Right ventricle myocardium inferior (tissue), 1 donor: ENCODE data around the gene TBC1D9. TPM values are rescaled to one million over a fixed set of nuclear protein-coding genes. Genes with fewer than 3 reads are reported as not detected.
"Not testable (repeated sequence)": the region's sequence is repeated elsewhere in the genome, so short reads cannot be mapped to it uniquely, and the experiment has no call there.

Experiments used
- ATAC-seq: fragments of 200-7000 bp; cut with Tn5 transposase; one replicate; pipeline ENCODE4 v1.9.1; 2020; ENCODE audit warnings: mild to moderate bottlenecking, moderate library complexity
- DNase-seq: peaks from one replicate; pipeline ENCODE4 v3.0.0; 2021; ENCODE audit errors: missing footprints
- intact Hi-C: fragments of 100-400 bp; cut with DNase I; formaldehyde crosslinking; loops from one replicate; pipeline ENCODE4 v1.11.0; 2022
- total RNA-seq: library from RNA; stranded (reverse); fragmentation: NEBNext Ultra II Directional; extraction: Animal tissue kit (Norgen Biotek cat#: 25700); gene quantifications from one replicate; pipeline ENCODE4 v1.2.1, GENCODE V29; 2021
- donor health status: DM: no; HTN: yes; CAD: no; lungs with severe emphysema.

Gene TBC1D9
- total RNA-seq, 1 donor from 2014 or later, result 11.1 TPM

DNA sequence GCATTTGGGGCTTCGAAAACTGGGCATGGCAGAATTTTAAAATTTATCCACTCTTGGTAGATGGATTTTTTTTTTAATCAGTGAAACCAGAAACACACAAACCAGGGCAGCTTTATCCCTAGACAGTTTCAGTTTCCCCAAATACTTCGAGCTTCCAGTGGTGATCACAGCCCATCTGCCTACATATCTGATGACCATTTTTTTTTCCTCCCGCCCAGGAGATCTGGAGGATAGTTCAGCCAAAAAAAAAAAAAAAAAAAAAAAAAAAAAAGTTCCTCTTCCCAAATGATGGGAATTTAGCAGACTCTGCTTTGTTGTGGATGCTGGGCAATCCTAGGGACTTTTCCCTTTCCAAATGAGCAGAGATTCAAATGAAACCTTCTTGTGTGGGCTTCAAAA lies 1.0 kb upstream of the TBC1D9 start:
- ATAC-seq, result peak; percentile 26
- intact Hi-C loops, result loop anchor here (1.0 to 5.0 kb wide), 3 partner anchors 66 to 120 kb away; no protein-coding TSS in a partner anchor

DNA sequence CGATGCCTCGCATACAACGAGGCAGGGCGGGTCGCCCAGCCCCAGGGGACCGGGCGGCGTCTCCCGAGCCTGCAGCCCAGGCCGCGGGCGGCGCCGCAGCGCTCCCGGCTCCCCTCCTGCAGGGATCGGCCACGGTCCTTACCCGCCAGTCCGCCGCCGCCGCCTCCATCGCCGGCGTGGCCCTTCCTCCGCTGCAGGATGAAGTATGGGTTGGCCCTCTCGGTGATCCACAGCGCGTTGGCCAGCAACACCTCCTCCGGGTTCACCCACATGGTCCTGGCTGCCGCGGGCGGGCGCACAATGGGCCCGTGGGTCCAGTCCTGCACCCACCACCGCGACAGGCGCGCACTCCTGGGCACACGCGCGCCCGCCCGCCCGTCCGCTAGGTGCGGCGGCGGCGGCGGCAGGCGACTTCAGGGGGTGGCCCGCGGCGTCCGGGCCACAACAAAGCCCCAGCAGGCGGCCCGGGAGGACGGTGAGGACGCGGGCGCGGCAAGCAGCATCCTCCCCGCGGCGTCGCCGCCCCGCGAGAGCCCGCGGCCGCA lies 339 bp downstream of the TBC1D9 start:
- intact Hi-C loops, result loop anchor here (5.0 kb wide), 2 partner anchors 96 to 119 kb away; no protein-coding TSS in a partner anchor
- DNase-seq, result peak; percentile 78
- peak; percentile 55 for ATAC-seq

More for the DNA sequence above, 1.0 kb upstream of the TBC1D9 start:
- DNase-seq, result no peak

DNA sequence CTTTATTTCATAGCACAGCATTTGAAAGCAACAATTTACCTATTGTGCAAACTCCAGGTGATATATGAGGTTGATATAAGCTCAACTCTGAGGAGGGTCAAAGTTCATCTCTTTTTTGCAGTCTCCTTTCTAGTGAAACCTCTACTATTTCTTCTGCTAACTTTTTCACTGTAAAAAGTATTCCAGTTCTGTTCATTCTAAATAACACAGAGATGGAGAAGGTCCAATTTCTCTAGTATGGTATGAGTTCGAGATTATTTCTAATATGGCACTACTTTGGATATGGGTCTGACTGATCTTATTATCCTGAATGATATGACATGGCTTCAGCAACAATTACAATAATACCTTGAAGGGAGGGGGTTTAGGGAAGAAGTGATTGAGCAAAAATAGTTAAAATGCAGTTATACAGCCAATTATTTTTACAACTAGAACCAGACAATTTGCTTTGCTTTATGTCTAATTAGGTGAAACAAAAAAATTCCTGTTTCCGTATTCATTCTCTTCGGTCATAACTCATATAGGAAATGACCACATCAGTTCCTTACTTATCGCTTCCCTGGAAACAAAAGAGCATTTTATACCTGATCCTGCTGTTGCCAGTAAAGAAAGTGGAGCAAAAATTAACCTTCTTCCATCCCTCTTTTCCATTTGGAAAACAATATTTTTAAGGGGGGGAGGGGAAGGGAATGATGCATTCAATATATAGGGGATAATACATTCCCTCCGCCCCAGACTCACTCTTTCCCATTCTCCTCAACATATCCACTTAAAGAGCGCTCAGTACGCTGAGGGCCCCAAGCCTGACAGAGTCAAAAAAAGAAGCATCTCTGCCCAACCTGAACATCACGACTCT lies 1.0 kb downstream of the TBC1D9 start:
- no peak for DNase-seq
- intact Hi-C loops, result loop anchor here (5.0 kb wide), 2 partner anchors 97 to 118 kb away; no protein-coding TSS in a partner anchor
- ATAC-seq, result no peak

DNA sequence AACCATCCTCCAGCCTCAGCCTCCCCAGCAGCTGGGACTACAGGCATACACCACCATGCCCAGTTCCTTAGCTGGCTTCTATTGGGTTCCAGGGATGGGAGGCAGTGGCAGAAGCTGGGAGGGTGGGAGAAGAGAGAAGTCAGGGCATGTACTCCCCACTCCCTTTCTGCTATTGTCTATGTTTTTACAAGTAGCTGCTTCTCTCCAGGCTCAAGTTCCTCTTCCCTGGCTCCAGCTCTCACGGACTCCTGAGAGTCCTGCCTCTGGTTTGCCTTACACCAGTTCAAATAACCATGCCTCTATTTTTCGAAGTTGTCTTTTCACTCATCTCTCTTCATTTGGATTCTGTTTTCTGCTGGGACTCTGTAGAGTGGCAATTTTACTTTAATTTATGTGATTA lies 2.9 kb downstream of the TBC1D9 start:
- DNase-seq (no peak), ATAC-seq (no peak)
- intact Hi-C loops, result no loop called here

DNA sequence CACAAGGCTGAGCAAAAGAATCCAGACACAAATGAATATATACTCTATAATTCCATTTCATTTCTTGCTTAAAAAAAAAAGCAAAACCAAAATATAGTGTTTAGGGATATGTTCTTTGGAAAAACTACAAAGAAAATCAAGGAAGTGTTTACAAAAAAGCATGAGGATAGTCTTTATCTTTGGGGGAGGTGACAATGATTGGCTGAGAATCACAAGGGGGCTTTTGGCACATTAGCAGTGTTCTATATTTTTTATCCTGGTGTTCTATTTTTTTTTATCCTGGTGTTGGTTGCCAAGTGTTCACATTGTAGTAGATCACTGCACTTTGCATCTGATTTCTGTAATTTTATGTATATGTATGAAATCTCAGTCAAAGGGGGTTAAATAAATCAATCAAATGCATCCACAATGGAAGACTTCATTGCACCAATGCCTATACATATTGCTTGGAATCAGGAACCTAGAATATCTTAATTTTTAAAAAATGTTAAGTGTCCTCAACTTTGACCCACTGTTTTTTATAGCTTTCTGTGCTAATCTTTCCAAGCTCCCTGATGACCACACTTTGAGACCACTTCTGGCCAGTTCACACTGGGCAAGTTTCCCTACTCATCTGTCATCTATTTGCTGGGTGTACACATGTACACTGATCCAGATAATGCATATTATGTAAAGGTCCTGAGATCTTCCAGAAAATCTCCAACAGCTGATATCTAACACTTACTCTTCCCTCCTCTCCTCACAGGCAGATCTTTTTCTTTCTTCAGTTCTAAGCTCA lies 3.7 kb downstream of the TBC1D9 start:
- intact Hi-C loops, result no loop called here
- DNase-seq, result no peak
- no peak for ATAC-seq

DNA sequence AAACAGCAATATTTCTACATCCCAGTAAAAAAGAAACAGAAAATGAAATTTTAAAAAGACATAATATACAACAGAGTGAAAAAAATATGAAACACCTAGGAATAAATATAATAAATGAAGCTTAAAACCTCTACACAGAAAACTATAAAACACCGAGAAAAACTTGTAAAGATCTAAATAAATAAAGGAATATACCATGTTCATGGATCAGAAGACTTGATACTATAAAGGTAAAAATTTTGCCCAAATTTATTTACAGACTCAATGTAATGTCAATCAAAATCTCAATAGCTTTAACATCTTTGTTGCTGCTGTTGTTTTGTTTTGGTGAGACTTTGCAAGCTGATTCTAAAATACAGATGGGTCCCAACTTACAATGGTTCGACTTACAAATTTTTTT lies 5.7 kb downstream of the TBC1D9 start:
- DNase-seq (no peak), ATAC-seq (no peak)
- intact Hi-C loops, result no loop called here

DNA sequence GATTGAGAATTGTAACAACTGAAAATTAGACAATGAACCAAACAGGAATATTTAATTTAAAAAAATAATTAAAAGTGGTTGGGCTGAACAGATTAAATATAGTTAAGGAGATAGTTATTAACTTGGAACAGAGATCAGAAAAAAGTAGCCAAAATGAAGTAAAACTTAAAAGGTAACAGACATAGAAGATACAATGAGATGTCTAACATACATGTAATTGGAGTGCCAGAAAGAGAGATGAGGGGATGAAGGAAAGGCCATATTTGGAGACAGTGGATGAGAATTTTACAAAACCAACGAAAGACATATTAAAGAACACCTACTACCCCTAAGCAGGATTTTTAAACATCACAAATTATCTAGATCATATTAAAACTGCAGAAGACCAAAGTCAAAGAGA lies 8.0 kb downstream of the TBC1D9 start:
- ATAC-seq (no peak), DNase-seq (no peak)
- intact Hi-C loops, result no loop called here

DNA sequence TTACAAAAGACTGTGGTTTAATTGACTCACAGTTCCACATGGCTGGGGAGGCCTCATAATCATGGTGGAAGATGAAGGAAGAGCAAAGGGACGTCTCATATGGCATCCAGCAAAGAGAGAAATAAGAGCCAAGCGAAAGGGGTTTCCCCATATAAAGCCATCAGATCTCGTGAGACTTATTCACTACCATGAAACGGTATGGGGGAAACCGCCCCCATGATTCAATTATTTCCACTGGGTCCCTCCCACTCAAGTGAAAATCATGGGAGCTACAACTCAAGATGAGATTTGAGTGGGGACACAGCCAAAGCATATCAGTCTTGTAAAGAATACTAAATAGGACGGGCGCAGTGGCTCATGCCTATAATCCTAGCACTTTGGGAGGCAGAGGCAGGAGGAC lies 9.6 kb downstream of the TBC1D9 start:
- intact Hi-C loops, ATAC-seq, DNase-seq: not testable (repeated sequence)

DNA sequence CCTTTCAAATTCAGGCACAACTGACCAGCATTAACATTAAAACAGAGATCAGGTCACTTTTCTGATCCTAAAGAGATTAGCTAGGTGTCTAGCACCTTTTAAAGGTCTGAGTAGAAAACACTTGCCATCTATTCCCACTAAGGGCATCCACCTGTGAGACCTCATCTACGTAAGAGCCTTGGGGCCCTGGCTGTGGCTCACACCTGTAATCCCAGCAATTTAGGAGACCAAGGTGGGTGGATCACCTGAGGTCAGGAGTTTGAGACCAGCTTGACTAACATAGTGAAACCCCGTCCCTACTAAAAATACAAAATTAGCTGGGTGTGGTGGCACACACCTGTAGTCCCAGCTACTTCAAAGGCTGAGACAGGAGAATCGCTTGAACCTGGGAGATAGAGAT lies 11.8 kb downstream of the TBC1D9 start:
- DNase-seq (no peak), ATAC-seq (no peak)
- intact Hi-C loops, result no loop called here

DNA sequence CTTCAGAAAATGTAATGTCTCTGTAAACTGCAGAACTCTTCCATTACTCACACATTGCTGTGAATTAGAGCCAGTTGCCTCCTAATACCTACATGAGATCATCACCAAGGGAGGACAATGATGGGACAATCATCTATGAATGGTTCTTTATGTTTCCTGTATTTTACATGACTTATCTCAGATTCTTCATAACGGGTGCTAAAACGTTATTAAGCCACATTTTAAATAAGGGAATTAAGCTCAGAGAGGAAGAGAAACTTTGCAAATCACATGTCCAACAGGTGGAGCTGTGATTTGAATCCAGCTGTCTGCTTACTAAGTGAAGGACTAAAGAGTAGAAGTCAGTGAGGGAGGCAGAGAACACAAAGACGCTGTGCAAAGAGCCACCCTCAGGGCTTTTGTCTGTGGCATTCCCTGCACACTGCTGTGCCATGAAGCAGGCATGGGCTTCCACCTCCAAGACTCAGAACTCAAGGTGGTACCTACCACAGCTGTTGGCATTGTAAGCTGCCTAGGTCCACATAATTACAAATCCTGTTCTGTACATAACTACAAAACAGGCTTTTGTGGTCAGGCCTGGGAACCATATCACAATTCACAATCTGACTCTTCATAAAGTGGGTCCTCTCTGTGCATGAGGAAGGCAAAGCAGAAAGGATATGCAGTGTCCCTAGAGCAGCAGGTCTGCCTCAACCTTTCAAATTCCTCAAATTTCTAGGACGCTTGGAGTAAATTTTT lies 12.8 kb downstream of the TBC1D9 start:
- intact Hi-C loops, result no loop called here
- no peak for ATAC-seq
- no peak for DNase-seq

DNA sequence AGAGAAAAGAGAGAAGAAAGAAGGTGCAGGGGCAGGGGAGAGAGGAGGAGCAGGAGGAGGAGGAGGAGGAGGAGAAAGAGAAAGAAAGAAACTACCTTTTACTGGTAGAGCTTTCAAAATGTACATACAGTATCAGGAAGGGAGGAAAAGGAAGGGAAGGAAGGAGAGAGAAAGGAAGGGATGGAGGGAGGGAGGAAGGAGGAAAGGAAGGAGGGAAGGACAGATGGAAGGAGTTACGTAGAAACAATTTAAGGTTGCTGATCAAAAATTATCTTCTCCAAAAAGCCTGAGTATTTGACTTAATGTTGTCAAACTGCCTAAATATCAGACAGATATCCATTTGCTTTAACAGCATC lies 13.4 kb downstream of the TBC1D9 start:
- ATAC-seq (no peak), DNase-seq (no peak)
- intact Hi-C loops, result no loop called here

DNA sequence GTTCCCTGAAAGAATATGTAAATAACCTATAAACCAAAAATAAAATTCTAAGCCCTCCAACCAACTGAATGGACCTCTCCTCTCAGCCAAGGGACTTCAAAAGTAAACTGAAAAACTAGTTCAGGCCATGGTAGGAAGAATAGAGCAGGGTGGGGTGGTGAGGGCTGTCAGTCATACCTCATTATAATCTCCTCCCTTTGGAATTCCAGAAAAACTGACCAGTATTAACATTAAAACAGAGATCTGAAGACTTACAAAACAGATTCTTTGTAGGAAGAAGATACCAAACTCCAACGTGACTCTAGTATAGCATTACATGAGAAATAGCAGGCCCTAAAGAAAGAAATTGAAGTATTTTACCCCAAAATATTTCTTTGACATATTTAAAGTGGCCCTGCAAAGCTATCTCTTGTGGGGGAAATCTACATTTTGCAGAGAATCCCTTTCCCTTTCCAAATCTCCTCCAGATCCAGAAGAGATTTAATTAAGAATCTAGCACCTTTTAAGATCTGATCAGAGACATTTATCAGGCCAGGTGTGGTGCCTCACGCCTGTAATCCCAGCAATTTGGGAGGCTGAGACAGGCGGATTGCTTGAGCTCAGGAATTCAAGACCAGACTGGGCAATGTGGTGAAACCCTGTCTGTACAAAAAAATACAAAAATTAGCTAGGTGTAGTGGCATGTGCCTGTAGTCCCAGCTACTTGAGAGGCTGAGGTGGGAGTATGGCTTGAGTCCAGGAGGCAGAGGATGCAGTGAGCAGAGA lies 15.1 kb downstream of the TBC1D9 start:
- ATAC-seq (no peak), DNase-seq (no peak)
- intact Hi-C loops, result no loop called here

DNA sequence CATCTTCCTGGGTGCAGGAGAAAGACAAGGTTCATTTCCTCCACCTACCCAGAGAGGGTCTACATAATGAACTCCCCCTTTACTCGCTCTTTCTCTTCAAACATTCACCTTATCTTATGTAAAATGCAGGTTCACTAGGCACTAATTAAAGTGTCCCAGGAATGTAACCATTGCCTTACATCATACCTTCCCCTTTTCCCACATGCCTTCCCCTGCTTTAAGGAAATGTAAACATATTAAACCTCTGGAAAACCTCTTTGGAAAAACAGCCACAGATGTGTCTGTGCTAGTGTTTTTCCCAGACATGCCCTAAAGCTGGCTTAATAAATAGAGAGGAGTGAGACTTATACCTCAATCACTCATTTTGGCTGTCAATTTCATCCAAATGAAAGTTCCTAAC lies 15.8 kb downstream of the TBC1D9 start:
- intact Hi-C loops, result no loop called here

DNA sequence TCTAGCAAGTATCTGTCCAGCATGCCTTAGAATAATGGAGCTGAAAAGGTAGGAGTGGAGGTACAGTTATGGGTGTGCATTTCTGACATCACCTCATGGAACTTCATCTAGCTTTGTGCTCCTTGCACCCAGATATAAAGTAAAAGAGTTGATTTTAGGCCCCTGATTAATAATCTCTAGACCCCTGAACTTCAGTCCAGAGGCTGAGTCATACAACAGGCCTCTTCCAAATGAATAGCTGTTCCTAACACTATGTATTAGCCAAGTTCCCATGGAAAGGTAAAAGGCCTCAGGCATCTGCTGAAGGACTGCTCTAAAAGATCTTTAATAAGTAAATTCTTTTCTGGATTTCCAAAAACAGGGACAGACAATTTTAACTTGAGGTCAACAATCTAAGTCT lies 16.2 kb downstream of the TBC1D9 start:
- intact Hi-C loops, result no loop called here
- DNase-seq (no peak), ATAC-seq (no peak)

More for the DNA sequence above, 15.8 kb downstream of the TBC1D9 start:
- no peak for ATAC-seq
- no peak for DNase-seq

DNA sequence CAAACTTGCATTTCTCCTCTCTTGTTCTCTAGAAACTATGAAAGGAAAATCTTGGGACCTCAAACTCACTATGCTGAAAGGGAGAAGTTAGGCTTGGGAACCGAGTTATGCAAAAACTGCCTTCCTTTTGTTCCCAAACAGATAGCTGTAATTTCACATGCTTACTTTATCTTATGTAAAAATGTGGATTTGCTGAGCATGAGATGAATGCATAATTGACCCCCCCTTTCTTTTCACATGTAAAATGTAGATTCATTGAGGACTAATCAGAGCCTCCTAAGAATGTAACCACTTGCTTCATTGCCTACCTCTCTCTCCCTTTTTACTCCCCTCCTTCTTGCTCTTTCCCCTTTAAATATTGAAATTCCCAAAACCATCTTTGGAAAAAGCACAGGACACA lies 18.0 kb downstream of the TBC1D9 start:
- ATAC-seq (no peak), DNase-seq (no peak)
- intact Hi-C loops, result no loop called here

DNA sequence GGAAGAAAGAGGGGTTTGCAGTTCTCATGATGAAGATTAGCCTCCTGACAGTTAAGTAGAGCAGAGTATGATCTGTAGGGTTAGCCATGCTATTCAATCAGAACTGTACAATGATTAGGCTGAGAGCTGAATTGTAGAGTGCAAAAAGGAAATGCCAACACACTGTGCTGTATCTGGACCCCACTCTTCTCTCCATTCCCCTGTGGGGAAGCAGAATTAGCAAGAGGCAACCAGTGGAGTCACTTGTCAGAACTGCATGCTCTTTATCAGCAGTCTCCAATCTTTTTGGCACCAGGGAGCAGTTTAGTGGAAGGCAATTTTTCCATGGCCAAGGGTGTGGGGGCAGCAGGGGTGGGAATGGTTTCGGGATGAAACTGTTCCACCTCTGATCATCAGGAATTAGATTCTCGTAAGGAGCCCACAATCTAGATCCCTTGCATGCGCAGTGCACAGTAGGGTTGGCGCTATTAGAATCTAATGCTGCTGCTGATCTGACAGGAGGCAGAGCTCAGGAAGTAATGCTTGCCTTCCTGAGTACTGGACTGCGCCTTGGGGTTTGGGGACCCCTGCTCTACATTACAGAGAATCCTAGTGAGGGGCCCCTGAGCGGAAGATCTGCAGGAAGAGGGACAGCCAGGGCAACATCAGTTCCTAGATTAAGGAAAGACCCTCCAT lies 19.4 kb downstream of the TBC1D9 start:
- ATAC-seq (peak; percentile 10), DNase-seq (no peak)
- intact Hi-C loops, result no loop called here

DNA sequence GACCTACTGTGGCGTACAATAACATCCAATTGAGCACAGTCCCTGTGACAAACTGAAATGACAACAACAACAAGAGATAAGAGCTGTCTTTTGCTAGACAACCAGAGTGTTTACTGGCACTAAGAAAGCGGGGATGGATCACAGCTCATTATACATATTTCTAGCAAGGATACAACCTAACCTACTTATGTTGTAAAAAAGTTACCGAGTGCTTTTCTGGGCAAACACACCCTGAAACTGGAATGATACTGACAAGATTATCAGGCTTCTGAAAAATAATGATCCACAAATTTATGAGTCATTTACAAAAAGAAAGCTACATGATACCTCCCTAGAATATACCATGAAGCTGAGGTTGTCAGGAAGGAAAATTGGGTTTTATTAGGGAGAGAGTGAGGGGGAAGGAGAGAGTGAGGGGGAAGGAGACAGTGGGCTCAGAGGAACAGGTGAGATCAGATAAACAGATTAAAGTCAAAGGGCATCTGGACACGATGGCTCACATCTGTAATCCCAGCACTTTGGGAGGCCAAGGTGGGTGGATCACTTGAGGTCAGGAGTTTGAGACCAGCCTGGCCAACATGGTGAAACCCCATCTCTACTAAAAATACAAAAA lies 20.3 kb downstream of the TBC1D9 start:
- DNase-seq (no peak), ATAC-seq (no peak)
- intact Hi-C loops, result no loop called here
